ENCODE results near the gene ATP11A.

DNA sequence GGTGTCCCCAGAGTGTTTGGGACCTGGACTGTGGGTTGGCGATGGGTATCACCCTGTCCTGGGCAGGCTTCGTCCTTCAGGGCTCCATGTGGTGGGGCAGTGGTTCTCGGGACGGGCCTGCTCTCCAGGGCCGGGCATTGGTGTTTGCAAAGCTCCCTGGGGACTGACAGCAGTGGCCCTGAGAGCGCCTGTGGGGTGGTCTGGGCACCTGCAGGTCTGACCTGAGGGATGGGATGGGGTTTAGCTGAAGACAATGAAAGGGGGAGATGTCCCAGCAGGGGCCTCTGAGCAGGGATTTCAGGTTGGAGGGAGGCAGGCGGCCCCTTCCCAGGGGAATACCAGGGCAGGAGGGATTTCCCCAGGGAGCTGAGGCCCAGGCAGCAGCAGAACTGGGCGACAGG is 210.9 kb downstream of the ATP11A start:
- TF ChIP-seq, protein P1, sequence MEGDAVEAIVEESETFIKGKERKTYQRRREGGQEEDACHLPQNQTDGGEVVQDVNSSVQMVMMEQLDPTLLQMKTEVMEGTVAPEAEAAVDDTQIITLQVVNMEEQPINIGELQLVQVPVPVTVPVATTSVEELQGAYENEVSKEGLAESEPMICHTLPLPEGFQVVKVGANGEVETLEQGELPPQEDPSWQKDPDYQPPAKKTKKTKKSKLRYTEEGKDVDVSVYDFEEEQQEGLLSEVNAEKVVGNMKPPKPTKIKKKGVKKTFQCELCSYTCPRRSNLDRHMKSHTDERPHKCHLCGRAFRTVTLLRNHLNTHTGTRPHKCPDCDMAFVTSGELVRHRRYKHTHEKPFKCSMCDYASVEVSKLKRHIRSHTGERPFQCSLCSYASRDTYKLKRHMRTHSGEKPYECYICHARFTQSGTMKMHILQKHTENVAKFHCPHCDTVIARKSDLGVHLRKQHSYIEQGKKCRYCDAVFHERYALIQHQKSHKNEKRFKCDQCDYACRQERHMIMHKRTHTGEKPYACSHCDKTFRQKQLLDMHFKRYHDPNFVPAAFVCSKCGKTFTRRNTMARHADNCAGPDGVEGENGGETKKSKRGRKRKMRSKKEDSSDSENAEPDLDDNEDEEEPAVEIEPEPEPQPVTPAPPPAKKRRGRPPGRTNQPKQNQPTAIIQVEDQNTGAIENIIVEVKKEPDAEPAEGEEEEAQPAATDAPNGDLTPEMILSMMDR (IDR thresholded peaks at IDR 0.05; ENCODE audit: borderline replicate concordance, extremely low read depth, low read length, poor library complexity, severe bottlenecking): no peak
- TF ChIP-seq EZH2 (IDR thresholded peaks at IDR 0.05; ENCODE audit: borderline replicate concordance, low read depth, low read length, severe bottlenecking): no peak

Data from DND-41 (cell line).